ENCODE results near the gene ASB10. TPM values are rescaled to one million over a fixed set of nuclear protein-coding genes. Genes with fewer than 3 reads are reported as not detected.

Gene ASB10
- total and polyA plus RNA-seq, 2 of the 4 experiments (the other 2 are of a cell fraction), result not detected

DNA sequence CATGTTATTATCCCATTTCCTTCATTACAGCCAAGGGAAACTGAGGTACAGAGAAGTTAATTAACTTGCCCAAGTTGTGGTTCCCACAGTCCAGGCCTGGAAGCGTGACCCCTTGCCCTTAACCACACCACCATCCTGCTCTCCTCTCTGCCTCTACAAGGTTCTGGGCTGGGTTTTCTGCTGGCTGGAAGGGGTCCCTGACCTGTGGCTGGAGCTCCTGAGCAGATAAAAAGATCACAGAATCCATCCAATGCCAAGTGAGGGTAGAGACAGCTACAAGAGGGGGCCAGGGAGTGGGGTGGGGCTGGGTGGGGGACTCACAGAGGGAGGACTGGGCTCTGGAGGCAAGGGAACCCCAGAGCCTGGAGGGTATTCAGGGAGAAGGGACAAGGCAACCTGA, 9.7 kb downstream of the ASB10 start:
- Histone ChIP-seq H3K27ac (ENCODE audit: insufficient read depth, low read length) (no peak overlapping the region), H4K20me1 (ENCODE audit: insufficient read depth, low read length) (no peaks in the 10 kb centered on the region), H2AK9ac (replicated peaks; ENCODE audit: low read depth, low read length, poor library complexity) (no peak overlapping the region), H2AK5ac (ENCODE audit: low read depth, low read length) (no peak overlapping the region), H3K9me1 (ENCODE audit: insufficient read depth, low read length) (no peaks in the 10 kb centered on the region), H3K4me2 (ENCODE audit: low read depth, low read length) (no peak overlapping the region), H2BK20ac (ENCODE audit: low read depth, low read length) (no peak overlapping the region), H3K14ac (replicated peaks; ENCODE audit: low read depth, low read length) (no peak overlapping the region), H4K91ac (ENCODE audit: insufficient read depth, low read depth, low read length) (no peak overlapping the region), H4K8ac (ENCODE audit: low read depth in 2 of 2, low read length in 2 of 2) (no peak overlapping the region), H3K27me3 (ENCODE audit: control insufficient read depth, insufficient read depth, low read length) (peaks cover 71% of the 10 kb centered on the region), H2BK15ac (ENCODE audit: low read depth, low read length) (no peak overlapping the region), H3K79me1 (ENCODE audit: low read depth in 1 of 2, low read length in 2 of 2) (no peaks in the 10 kb centered on the region), H3K18ac (ENCODE audit: low read depth, low read length) (no peak overlapping the region), H3K4me1 (ENCODE audit: control insufficient read depth, insufficient read depth, low read length) (no peaks in the 10 kb centered on the region), H3K9ac (ENCODE audit: low read depth, low read length) (no peak overlapping the region), H3K56ac (ENCODE audit: extremely low read depth, insufficient read depth, low read length) (no peak overlapping the region), H2BK120ac (ENCODE audit: low read depth, low read length) (no peak overlapping the region), H3K4me3 (ENCODE audit: insufficient read depth, low read depth, low read length) (no peak overlapping the region), H3K4ac (ENCODE audit: low read depth, low read length) (no peak overlapping the region), H2BK5ac (ENCODE audit: low read depth, low read length, poor library complexity, severe bottlenecking) (no peak overlapping the region), H3K23ac (ENCODE audit: low read depth, low read length) (no peak overlapping the region), H4K5ac (ENCODE audit: low read depth, low read length) (no peak overlapping the region), H2AFZ (replicated peaks; ENCODE audit: low read length, poor library complexity) (no peak overlapping the region), H3K36me3 (ENCODE audit: control insufficient read depth, insufficient read depth, low read length) (no peaks in the 10 kb centered on the region), H3K9me3 (ENCODE audit: control insufficient read depth, insufficient read depth, low read length) (no peaks in the 10 kb centered on the region; the same call in 1 of the 2 replicates)
- CTCF ChIA-PET, result no interaction called here
- TF ChIP-seq POLR2A (IDR thresholded peaks at IDR 0.05; ENCODE audit: low read depth, low read length) (no peak), MAZ (IDR thresholded peaks at IDR 0.05; ENCODE audit: borderline replicate concordance, low read depth, low read length) (no peak), FOS (IDR thresholded peaks at IDR 0.05; ENCODE audit: low read depth, low read length) (no peak), MXI1 (IDR thresholded peaks at IDR 0.05; ENCODE audit: borderline replicate concordance, low read depth, low read length) (no peak), RCOR1 (IDR thresholded peaks at IDR 0.05; ENCODE audit: insufficient replicate concordance, low read length) (no peak), CEBPB (IDR thresholded peaks at IDR 0.05; ENCODE audit: low read depth, low read length) (no peak), CTCF (conservative IDR thresholded peaks at IDR 0.05; ENCODE audit: low read depth, low read length) (no peak), SMC3 (IDR thresholded peaks at IDR 0.05; ENCODE audit: low read depth, low read length) (no peak), MAFK (IDR thresholded peaks at IDR 0.05; ENCODE audit: low read depth, low read length) (no peak), RFX5 (IDR thresholded peaks at IDR 0.05; ENCODE audit: low read depth, low read length) (no peak), CHD1 (IDR thresholded peaks at IDR 0.05; ENCODE audit: low read depth, low read length) (no peak), BHLHE40 (IDR thresholded peaks at IDR 0.05; ENCODE audit: low read depth, low read length) (no peak)
- TF ChIP-seq, protein P1, sequence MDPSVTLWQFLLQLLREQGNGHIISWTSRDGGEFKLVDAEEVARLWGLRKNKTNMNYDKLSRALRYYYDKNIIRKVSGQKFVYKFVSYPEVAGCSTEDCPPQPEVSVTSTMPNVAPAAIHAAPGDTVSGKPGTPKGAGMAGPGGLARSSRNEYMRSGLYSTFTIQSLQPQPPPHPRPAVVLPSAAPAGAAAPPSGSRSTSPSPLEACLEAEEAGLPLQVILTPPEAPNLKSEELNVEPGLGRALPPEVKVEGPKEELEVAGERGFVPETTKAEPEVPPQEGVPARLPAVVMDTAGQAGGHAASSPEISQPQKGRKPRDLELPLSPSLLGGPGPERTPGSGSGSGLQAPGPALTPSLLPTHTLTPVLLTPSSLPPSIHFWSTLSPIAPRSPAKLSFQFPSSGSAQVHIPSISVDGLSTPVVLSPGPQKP (IDR thresholded peaks at IDR 0.05; ENCODE audit: borderline replicate concordance, low read depth, low read length), result no peak
- TF ChIP-seq, protein P2, sequence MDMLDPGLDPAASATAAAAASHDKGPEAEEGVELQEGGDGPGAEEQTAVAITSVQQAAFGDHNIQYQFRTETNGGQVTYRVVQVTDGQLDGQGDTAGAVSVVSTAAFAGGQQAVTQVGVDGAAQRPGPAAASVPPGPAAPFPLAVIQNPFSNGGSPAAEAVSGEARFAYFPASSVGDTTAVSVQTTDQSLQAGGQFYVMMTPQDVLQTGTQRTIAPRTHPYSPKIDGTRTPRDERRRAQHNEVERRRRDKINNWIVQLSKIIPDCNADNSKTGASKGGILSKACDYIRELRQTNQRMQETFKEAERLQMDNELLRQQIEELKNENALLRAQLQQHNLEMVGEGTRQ (IDR thresholded peaks at IDR 0.05; ENCODE audit: low read depth, low read length), result no peak
- ATAC-seq (ENCODE audit: low read depth), result no peak
- in situ Hi-C loops (cut with MboI; ENCODE audit: low sequenced_read_pairs) (no loop called here), intact Hi-C loops (cut with micrococcal nuclease) (no loop called here), dilution Hi-C loops (cut with HindIII; ENCODE audit: low sequenced_read_pairs, unreplicated experiment) (no loop called here)
- no TSS peak for BruUV-seq (replicated peaks)
- no peak for DNase-seq
- POLR2A ChIA-PET (ENCODE audit: unreplicated experiment), result no interaction called here
- no CpG with 5 or more reads among the region's 1 CpG for WGBS, 2 experiments (ENCODE audit: extremely low coverage in 2 of 2, insufficient read length in 1 of 2)

All from IMR-90 (cell line).